RKO (cell line): ENCODE measurements around the gene TFEB.

Experiments
- DNase-seq: peaks from one replicate; pipeline ENCODE4 v3.0.0-alpha.2; 2016; ENCODE audit warnings: low spot score

Gene TFEB

DNA sequence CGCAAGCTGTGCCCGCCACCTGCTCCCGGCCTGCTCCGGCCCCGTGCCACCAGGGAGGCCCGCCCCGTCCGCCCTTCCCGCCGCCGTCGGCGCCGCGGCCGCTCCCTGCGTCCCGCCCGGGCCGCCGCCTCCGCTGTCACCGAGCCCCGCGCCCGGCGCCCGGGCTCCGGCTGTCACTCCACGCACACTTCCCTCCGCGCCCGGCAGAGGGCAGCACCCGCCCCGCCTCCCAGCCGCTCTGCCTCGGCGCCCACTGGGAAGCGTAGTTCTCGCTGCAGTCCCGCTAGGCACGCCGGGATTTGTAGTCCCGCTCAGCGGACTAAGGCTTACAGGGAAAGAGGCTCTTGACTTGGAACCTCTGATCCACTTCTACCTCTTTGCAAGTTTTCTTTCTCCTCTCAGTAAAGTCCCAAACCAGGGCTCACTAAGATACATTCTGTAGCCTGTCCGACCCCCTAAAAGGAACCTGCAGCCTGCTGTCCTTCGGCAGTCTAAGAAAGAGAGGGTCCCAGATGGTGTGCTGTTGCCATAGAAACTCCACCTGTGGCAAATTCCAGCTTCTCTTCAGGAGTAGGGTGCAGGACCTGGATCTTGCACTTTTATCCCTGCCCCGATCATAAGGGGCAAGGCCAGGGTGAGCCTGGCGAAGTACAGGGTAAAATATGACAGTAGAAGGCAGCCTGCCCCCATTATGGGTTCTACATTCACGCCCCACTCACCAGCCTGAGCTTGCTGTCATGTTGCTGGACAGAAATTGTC is at the start of gene TFEB:
TSS of gene TFEB (minus strand) at position 182 of the 759 bp plus-strand sequence. CDS start 44,395 bp downstream, outside the sequence.
- peak; percentile 89 for DNase-seq

DNA sequence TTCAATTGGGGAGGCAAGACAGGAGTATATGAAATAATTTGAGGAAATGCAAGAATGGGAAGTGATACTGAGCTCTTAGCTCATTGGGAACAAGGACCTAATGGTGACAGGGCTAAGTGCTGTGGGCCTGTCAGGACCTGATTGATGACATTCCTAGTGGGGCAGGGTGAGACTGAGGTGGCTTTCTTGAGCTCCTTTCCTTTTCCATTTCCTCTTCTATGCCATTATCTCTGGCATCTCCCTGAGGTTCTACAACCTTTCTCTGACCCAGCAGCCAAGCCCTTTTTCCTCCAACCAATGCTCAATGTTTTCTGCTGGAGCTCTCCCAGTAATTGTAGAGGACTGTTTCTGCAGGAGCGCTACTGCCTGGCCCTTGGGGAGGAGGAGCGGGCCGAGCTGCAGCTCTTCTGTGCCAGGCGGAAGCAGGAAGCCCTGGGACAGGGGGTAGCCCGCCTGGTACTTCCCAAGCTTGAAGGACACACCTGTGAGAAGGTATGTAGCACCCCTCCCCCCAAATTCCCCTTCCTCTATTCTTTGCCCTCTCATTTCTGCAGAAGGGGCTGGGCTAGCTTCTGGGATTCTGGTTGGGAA is 49.3 kb upstream of the TFEB start:
- no peak for DNase-seq

DNA sequence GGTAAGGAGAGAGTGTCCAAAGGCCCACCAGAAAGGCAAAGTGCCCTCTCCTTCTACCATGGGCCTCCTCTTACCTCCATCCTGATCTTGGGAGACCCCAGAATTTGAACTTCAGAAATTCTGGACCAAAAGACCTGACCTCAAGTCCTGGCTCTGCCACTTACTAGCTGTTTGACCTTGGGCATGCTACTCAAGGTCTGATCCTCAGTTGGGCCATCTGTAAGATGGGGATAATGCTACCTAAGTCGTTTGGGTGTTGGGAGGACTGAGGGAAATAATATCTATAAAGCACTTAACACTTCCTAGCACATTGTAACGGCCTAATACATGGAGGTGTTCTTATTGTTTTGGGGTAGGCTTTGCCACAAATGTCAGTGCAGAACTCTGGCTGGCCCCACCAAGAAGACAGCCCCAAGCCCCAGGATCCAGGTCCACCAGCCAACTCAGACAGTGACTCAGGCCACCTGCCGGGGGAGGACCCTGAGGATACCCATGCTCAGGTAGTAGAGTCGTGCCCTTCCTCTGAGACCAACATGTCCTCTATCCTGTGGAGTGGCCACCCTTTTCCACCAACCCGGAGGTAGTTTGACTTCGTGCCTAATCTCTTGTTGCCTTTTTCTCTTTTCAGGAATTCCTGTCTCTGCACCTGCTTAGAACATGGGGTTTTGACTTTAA is 47.8 kb upstream of the TFEB start:
- no peak for DNase-seq

DNA sequence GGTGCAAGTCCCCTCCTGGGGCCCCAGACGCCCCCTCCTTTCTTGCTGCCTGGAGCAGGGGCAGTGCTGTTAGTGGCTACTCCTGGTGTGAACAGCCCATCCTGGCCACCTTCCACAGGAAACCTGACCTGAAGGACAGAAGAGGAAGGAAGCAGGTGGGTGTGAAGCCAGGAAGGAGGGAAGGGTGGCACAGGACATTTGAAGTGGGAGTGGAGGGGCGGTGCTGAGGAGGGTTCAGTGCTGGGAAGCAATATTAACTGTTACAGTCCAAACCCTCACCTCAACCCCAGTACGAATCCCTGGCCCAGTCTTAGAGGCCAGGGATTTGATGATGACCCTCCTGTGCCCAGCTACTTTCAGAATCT is 45.9 kb upstream of the TFEB start:
- DNase-seq = no peak

DNA sequence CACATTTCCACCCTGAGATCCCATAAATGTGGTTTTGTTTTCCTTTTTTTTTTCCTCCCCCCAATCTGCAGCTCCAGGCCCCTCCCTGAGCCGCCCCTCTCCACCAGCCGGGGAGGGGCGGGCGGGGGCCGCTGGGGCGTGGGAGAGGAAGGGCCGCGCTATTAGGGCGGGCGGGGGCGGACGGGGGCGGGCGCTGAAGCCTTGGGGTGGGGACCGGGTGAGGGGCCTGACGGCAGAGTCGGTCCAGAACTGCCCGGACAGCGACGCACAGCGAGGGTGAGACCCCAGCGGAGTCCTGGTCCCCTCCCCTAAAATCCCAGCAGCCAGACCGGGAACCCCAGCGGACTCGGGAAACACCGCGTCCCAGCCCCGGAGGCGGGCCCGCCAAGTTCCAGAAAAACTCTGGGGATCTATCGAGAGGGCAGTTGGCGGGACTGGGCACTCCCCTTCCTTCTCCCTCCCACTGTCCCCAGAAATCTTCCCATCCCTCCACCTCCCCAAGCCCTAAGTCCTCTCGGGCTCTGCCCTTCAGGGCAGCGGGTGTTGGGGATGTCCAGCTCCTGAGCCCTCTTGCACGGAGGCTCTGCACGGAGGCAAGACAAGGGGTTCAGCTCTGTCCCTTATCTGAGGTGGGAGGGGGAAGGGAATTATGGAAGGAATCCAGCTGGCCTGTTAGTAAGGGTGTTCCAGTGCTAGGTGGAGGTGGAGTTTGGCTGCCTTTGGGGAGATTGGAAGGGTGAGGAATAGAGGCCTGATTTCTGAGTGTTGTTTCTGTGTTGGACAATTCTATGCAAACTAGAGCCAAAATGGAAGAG is 45.4 kb upstream of the TFEB start, which contains the start of gene PRICKLE4:
TSS of gene PRICKLE4 (plus strand) at position 232 of the 815 bp plus-strand sequence. CDS start 2,692 bp downstream, outside the sequence.
- DNase-seq = peak; percentile 59

DNA sequence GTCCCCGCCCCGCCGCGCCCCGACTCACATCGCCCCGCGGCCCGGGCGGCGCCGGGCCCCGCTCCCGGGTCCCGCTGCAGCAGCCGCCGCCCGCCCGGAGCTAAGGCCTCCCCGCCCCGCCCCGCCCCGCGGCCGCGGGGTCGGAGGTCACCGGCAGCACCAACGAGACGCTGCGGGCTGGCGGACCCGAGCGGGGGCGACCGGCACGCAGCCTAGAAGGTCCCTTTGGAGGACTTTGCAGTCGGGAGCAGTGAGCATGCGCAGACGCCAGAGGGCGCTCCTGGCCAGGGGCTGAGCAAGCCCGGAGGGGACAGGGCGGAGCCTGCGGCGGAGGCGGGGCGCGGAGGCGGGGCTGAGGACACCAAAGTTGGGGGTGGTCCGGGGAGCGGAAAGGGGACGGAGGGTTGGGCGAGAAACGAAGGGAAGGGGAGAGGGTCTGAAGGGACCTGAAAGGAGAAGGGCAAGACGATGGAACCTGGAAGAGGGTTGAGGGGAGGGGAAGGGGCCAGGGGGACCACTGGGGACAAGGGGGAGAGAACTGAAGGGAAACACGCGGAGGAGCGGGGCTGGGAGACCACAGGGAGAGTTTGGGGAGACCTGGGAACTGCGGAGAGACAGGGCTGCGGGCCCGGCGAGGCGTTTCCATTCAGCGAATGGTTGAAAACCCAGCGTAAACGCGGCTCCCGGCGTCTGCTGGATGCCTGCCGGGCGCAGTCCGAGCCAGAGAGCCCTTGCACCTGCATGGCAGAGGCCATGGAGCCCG is 44.6 kb upstream of the TFEB start, which contains the start of gene FRS3:
TSS of gene FRS3 (minus strand) at position 113 of the 763 bp plus-strand sequence. CDS start 2,913 bp downstream, outside the sequence.
- DNase-seq = peak; percentile 95

DNA sequence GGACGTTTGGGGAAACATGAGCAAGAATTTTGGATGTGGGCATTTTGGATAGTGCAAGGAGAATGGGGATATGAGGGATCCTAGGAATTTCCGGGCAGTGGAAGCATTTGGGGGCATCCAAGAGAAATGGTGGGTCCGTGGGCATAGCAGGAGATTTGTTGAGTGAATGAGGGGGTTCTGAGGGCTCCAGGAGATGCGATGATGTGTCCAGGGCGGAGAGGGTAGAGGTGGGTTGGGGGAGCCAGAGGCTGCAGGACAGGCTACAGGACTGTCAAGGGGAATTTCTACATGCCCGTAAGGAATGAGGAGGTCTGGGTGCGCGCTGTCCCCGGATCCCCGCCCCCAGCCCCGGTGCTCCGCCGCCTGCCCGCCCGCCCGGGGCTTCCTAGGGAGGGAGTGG is 43.9 kb upstream of the TFEB start:
- no peak for DNase-seq

DNA sequence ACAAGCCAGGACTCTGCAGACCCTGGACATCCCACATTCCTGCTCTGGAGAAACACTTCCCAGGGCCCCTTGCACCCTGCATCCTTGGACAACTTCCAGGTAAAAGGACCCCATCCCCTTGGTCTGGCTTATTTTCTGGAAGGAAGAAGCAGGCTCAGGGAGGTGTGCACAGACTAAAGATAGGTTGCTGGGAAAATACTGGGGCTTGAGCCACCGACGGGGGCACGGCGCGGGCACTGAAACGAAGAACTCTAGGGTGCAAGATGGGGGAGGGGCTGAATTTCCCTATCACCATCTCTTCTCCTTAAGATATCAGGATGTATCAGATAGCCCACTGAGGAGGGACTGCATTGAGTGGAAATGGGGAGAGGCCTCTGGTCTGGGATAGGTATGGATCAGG is 43.5 kb upstream of the TFEB start:
- no peak for DNase-seq

DNA sequence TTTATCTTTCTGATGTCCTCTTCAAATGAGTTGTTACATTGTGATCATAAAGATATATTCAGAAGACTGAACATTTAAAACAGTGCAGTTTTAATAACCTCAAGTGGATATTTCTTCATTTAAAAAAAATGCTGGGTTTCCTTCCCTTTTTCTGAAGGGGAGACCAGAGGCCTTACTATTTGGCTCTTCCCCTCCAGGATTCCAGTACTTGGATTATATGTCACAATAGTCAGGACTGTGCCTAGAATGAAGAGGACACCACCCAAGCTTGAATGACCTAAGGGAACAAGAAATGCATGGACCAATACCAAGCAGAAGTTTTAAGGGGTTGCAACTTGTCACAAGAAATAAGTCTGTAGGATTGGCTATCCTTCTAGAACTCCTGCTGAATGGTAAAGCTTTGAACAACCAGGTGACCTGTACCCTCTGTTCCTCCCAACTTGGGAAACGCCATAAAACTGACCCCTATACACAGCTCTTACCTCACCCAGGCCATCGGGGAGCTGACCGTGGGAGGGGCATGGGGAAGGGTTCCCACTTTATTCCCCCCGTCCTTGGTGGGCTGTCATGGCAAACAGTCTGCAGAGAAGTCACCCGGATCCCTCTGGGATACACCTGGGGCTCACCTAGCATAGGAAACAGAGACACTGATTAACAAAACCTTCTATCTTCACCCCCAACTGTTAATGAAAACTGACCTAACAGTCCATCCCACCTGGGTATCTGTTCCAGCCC is 42.3 kb upstream of the TFEB start:
- DNase-seq = no peak

DNA sequence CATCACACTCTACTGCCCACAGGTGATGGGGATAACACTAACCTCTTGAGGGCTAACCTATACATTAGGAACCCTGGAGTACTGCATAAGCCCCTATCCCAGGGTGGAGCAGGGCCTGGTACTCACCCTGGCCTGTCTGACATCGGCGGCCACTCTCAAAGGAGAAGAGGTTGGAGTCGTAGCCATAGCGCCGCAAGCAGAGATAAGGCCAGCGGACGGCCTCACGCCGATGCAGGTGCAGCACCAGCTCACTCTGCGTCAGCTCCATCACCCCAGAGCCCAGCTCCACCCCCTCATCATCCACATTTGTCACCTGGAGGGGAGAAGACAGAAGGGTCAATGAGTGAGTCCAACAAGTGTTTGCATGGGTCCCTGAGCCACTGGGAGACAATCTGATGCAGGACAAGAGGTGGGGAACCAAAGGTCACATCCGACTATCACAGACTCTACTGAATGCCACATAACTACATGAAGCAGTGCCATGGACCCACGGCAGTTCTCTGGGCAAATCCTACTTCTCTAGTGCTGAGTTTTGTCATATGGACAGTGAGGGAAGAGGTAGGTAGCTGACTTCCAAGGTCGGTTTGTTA is 40.0 kb upstream of the TFEB start:
- no peak for DNase-seq

DNA sequence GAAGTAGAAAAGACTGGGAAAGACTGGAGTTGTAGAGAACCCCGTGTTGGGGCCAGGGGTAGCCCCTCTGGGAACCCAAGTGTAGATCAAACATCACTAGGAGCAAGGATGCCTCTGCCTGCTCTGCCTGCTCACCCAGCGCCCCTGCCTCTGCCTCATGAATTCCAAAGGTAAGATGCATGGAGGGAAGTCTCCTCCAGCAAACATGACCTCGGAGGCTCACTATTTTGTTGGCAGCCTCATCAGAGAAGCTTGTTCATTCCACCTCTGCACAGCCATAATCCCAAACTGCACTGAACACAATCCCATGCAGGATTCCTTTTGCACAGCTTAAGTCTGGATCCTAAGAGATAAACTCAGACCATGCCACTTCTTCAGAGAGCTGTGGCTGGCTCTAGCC is 39.4 kb upstream of the TFEB start:
- DNase-seq = no peak

DNA sequence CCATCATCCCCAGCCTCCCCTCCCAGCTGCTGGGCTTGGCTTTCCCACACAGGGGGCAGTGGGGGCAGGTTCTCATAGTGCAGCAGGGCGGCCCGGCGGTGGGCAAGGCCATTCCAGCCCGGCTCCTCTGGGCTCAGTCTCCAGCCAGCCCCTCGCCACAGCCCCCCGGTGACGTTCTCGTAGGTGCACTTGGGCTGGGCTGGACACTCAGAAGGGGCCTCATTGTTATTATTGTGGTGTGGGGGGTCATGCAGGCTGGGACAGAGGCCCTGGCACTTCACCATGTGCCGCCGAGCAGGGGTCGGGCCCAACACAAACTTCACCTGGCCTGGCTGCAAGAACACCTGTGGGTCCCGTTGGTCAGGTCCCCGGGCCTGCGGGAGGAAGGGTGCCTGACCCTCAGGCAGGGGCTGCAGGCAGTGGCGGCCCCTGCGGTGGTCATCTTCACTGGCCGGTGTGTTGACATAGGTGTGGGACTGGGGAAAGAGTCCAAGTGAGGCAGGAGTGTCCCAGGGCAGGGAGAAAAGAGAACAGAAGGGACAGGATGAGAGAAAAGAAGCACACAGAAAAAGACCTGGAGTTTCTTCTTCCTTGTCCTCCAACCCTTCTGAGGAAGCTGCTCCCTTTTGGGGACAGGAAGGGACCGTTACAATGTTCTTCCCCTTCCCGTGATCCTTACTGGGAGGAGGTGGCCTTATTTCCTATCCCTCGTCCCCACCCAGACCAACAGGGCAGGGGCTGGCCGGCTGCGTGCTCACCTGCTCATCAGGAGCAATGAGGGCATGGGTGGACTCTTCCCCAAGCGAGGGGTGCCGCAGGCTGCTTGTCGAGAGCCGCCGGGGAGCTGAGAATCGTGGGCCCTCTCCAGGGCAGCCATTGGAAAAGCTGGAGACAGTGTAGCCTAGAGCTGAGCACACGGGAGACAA is 35.9 kb upstream of the TFEB start:
- no peak for DNase-seq

DNA sequence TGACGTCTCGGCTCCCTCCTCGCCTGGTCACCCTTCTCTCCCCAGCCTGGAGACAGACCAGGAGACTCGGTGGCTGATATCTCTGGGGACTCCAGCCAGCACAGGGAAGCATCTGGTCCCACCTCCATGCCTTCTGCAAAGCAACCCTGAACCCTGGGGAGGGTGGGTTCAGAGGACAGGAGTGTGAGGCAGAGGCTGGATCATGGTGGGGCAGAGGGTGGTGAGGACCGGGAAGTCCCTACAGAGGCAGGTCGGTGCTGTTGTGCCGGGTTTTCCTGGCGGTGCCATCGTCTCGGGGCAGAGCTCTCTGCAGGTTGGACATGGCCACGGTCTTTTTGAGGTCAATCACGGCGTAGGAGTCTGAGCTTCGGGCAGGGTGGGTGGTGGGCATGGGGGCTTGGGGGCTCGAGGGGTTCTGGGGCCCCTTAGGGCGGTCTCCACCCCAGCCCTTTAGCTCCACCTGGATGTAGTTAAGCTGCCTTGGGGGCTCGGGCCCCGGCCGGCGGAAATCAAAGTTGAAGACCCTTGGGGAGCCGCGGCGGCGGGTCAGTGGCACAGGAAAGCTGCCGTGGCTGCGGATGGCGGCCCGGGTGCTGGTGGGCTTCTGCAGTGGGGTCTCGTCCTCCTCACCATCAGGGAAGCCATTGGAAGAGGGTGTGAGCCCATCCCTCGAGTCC is 35.1 kb upstream of the TFEB start:
- DNase-seq = no peak

DNA sequence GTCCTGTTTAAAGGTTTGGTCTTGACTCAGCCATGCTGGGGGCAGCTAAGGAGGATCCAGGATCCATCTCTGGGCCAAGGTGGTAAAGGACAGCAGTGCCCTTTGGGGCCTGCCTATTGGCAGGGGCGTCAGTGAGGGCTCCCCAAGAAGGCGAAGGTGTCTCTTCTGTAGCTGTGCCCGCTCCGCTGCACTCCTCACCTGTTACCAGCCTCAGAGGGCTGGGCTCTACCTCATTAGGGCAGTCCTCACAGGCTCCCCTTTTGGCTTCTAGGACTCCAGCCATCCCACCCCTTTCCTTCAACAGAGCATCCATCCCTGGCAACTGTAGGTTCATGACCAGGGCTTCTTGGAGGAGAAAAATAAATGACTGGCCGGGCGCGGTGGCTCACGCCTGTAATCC is 34.0 kb upstream of the TFEB start:
- no peak for DNase-seq

DNA sequence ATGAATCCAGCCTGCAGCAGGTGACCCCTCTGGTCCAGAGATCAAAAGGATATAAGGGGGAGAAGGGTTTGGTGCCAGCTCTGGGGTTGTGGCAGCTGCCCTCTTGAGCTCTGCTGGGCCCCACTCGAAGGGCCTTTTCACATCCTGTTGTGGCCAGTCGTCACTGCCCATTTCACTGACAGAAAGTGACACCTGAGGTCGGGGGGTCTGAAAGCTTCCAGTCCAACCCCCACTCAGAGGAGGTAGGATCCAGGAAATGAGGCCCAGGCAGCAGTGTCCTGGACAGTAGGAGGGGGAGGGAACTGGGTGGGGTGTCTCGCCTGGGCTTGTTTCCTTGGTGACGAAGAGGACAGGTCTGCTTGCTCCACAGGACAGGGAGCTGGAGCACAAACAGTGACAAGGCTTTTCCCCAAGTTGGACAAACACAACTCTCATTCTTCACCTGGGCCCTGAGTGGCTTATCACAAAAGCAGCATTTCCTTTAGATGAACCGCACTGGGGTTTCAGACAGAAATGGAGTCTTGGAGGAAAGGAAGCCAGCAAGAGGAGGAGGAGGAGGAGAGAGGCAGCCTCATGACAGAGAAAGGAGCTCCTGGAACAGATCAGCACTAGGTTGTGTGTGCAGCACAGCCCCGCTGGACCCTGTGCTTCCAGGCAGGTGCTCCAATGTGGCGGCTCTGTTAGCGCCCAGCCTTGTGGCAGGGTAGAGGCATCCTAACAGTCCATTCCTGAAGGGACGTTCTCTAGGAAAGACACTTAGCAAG is 33.3 kb upstream of the TFEB start:
- DNase-seq = no peak

DNA sequence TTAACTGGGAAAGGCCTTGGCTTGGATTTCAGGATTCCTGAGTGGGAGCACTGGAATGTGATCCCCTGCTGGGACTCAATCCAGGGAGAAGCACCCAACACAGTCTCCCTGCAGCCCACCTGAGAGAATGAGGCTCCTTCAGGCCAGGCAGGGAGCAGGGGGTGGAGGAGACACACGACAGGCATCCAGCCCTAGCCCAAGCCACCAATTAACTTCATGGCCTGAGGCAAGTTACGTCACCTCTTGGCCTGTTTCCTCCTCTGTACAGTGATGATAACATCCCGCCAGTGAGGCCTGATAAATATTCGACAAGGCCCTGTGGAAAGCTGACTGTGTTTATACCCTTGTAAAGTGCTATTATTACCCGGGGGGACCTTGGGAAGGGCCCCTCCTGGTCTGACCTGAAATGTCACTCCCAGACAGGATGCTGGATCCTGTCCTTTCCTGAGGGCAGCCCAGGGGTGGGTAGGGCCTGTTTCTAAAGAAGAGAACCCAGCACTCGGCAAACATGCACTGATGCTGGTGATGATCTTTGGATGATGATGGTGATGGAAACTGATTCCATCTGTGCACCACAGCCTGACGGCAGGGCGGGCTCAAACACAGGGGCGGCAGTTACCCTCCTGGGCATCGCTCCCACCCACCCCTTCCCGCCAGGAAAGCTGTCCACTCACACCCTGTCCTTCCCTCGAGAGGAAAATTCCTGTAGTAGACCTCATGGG is 31.9 kb upstream of the TFEB start:
- DNase-seq = no peak

DNA sequence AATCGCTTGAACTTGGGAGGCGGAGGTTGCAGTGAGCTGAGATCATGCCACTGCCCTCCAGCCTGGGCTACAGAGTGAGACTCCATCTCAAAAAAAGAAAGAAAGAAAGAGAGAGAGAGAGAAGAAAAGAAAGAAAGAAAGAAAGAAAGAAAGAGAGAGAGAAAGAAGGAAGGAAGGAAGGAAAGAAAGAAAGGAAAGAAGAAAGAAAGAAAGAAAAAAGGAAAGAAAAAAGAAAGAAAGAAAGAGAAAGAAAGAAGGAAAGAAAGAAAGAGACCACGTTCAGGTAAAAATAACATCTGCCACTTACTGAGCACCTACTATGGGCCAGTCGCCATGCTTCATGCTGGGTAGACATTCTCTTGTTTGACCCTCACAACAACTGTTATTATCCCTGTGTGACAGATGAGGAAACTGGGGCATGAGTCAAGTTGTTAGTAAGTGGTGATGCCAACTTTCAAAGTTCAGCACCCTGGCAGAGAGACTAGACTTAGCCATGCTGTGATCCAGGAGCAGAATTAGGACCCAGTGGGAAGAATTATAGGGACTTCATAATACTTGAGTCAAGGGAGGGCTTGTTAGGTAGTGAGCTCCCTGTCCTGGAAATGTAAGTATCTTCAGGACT is 30.7 kb upstream of the TFEB start:
- peak; percentile 42 for DNase-seq
